GM18508 (cell line): ENCODE results near the gene ANKS1B.
"Not testable (repeated sequence)": the region's sequence is repeated elsewhere in the genome, so short reads cannot be mapped to it uniquely, and the experiment has no call there.

Experiments
- ATAC-seq: cut with Tn5 transposase; IDR thresholded peaks from one replicate; pipeline ENCODE4 v1.9.1; 2021; ENCODE audit warnings: moderate number of reproducible peaks; ENCODE audit not compliant: insufficient read depth, unreplicated experiment

Gene ANKS1B

GRCh38 chr12:99330216-99330615 is 654.5 kb downstream of the ANKS1B start:
- ATAC-seq = no peak

GRCh38 chr12:99321210-99321609 is 663.5 kb downstream of the ANKS1B start:
- ATAC-seq = not testable (repeated sequence)

- ATAC-seq = no peak
These were observed 673.4 kb downstream of the ANKS1B start for GRCh38 chr12:99311373-99311772.

GRCh38 chr12:99309812-99310211 is 674.9 kb downstream of the ANKS1B start:
- no peak for ATAC-seq

- ATAC-seq = no peak
These were observed 681.9 kb downstream of the ANKS1B start for GRCh38 chr12:99302874-99303273.

- ATAC-seq = no peak
These were observed 697.6 kb downstream of the ANKS1B start for GRCh38 chr12:99287136-99287535.

- no peak for ATAC-seq
These were observed 700.6 kb downstream of the ANKS1B start for GRCh38 chr12:99284161-99284560.

- ATAC-seq = no peak
These were observed 702.1 kb downstream of the ANKS1B start for GRCh38 chr12:99282624-99283023.

GRCh38 chr12:99282086-99282485 is 702.6 kb downstream of the ANKS1B start:
- no peak for ATAC-seq

GRCh38 chr12:99281277-99281676 is 703.5 kb downstream of the ANKS1B start:
- ATAC-seq = peak; percentile 67

GRCh38 chr12:99278899-99279298 is 705.8 kb downstream of the ANKS1B start:
- ATAC-seq = no peak

GRCh38 chr12:99277591-99278379 is 707.0 kb downstream of the ANKS1B start:
- ATAC-seq = no peak

- no peak for ATAC-seq
These were observed 713.7 kb downstream of the ANKS1B start for GRCh38 chr12:99271071-99271470.

GRCh38 chr12:99267038-99267437 is 717.7 kb downstream of the ANKS1B start:
- ATAC-seq = no peak

GRCh38 chr12:99265648-99266047 is 719.1 kb downstream of the ANKS1B start:
- ATAC-seq = no peak

GRCh38 chr12:99261256-99261655 is 723.5 kb downstream of the ANKS1B start:
- no peak for ATAC-seq

- ATAC-seq = no peak
These were observed 724.2 kb downstream of the ANKS1B start for GRCh38 chr12:99260456-99260996.

GRCh38 chr12:99259040-99259934 is 725.4 kb downstream of the ANKS1B start:
- no peak for ATAC-seq

- no peak for ATAC-seq
These were observed 727.1 kb downstream of the ANKS1B start for GRCh38 chr12:99257672-99258071.

- ATAC-seq = no peak
These were observed 731.7 kb downstream of the ANKS1B start for GRCh38 chr12:99253068-99253467.

- no peak for ATAC-seq
These were observed 734.6 kb downstream of the ANKS1B start for GRCh38 chr12:99250091-99250490.
